Right ventricle myocardium superior (tissue), 1 donor: Measurements from ENCODE around the gene DCTN5. TPM values are rescaled to one million over a fixed set of nuclear protein-coding genes. Genes with fewer than 3 reads are reported as not detected.
A peak's percentile ranks its signal among the peaks of the same experiment; 100 is the strongest.
"Not testable (repeated sequence)": the region's sequence is repeated elsewhere in the genome, so short reads cannot be mapped to it uniquely, and the experiment has no call there.

Experiments used
- ATAC-seq: fragments of 200-7000 bp; cut with Tn5 transposase; one replicate; pipeline ENCODE4 v1.9.1; 2020; ENCODE audit warnings: mild to moderate bottlenecking; ENCODE audit not compliant: poor library complexity
- DNase-seq: peaks from one replicate; pipeline ENCODE4 v3.0.0-alpha.2; 2020
- intact Hi-C: fragments of 100-400 bp; cut with DNase I; formaldehyde crosslinking; loops from one replicate; pipeline ENCODE4 v1.11.2; 2022
- long read RNA-seq: library from polyadenylated mRNA; unstranded; transcript quantifications from one replicate; pipeline ENCODE4 v2.0.0, GENCODE V29; 2021
- total RNA-seq: library from RNA; stranded (reverse); fragmentation: NEBNext Ultra II Directional; extraction: Animal tissue kit (Norgen Biotek cat#: 25700); gene quantifications from one replicate; pipeline ENCODE4 v1.2.1, GENCODE V29; 2021
- donor health status: DM: no; HTN: yes; CAD: no; lungs with severe emphysema.

Gene DCTN5
- 34.4 TPM for total RNA-seq
- long read RNA-seq, full-length matches to known transcripts = 42 of 46 reads
- long read RNA-seq, partial matches to known transcripts = 0 of 46 reads
- long read RNA-seq, other reads (novel, unspliced or antisense) = 4 of 46 reads

DNA sequence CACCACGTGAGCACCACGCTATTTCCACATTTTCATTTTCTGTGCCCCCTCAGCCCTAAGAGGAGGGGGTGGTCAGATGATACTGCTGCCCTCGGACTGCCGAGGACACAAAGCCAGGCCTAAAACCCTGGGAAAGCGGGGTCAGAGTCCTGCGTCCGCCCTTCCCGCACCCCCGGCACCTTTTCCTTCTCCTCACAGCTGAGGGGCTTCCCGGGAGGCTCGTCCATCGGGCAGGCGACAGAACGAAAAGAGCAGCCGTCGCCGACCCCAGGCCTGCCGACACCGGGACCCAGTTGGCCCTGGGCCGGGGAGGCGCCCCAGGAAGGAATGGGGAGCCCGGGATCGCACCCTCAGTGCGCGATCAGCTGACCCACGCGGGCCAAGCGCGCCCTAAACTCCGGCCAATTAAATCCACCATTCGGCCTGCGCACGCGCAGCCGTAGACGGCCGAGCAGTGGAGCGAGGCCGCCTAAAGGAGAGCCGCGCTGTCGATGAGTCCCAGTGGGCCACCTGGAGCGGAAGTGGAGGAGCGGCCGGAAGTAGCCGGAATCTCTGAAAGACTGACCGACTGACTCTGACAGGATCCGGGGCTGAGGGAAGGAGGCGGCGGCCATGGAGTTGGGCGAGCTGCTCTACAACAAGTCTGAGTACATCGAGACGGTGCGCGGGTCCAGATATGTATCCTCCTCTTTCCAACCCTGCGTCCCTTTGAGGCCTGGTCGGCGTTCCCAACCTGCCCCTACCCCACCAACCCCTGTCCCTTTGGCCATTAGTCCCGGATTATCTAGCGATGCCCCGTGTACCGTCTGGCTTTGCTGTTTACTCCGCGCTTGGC lies at the start of gene DCTN5, which contains the start of gene PALB2:
DCTN5 (plus strand) TSS at position 536 of the 835 bp plus-strand sequence; CDS start at position 613, 77 bp downstream.
PALB2 (minus strand) TSS at position 380 of the 835 bp plus-strand sequence; CDS start at position 227, 153 bp downstream.
- DNase-seq = peak; percentile 97
- peak; percentile 100 for ATAC-seq
- intact Hi-C loops = no loop called here

- peak; percentile 38 for ATAC-seq
- intact Hi-C loops = no loop called here
- peak; percentile 61 for DNase-seq
Measured at GRCh38 chr16:23594186-23594585, 47.1 kb upstream of the DCTN5 start.

- intact Hi-C loops = loop anchor here (5.0 kb wide), 1 partner anchor 38 kb away; the partner anchor contains the start of genes EARS2 and UBFD1
- peak; percentile 8 for ATAC-seq
Measured at GRCh38 chr16:23595246-23595950, 45.9 kb upstream of the DCTN5 start.

DNA sequence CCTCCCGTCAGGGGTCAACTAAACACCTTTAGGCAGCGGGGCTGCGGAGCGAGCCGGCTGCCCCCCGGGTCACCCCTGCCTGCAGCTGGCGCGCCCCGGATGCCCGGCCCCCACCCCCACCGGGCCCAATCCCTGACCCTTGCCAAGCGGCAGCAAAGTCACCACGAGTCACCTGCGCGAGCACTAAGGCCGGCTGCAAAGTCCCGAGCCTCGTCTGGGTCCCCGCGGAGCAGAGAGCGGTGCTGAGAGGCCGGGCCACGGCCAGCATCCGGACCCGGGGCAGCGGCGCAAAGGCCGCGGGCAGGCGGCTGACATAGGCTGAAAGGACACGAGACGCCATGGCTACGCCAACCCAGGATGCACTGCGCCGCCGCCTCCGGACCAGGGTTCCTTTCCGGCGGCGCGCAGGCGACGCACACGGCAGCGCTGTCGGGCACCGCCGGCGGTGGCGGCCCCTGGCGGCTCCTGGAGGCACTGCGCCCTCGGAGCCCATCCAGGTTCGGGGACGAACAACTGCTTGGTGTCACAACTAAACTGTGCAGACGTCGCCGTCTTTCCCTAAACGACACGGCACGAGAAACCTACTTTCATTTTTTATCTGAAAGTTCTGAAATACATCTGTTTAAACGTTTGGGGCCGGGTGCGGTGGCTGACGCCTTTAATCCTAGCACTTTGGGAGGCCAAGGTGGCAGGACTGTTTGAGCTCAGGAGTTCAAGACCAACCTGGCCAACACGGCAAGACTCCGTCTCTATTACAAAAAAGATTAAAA lies 45.1 kb upstream of the DCTN5 start, which contains the start of gene NDUFAB1:
NDUFAB1 (minus strand) TSS at position 366 of the 770 bp plus-strand sequence; CDS start at position 340, 26 bp downstream.
- ATAC-seq = peak; percentile 98
- intact Hi-C loops = loop anchor here (5.0 kb wide), 1 partner anchor 39 kb away; the partner anchor contains the start of genes EARS2 and UBFD1

More at GRCh38 chr16:23595246-23595950, 45.9 kb upstream of the DCTN5 start:
- no peak for DNase-seq

DNA sequence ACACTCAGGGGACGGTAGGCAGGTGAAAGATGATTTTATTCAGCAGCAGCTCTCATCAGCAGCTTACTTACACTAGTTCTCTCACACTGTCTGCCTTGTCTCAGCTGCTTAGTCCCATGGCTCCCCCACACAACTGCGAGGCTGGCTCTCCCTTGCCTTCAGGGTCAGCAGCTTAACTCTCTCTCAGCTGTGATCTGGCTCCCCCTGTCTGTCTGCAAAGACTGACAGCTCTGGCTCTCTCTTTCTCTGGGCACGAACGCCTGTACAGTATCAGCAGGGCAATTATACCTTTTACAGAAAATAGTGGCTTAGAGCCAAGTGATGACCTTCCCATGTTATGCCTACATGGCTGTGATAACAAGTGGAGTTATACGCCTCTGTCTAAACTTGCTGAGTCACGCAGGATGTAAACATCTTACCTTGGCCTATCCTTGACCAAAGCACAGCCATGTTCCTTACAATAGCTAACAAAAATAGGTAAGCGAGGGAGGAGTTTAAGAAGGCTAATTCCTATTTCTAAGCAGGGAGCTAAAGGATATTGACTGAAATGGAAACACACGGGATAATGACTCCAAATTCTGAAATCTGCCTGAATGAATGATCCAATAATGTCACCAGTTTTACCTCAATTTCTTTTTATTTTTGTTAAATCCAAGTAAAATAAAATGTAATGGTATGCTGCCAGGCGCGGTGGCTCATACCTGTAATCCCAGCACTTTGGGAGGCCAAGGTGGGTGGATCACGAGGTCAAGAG lies 44.1 kb upstream of the DCTN5 start:
- intact Hi-C loops = loop anchor here (5.0 kb wide), 1 partner anchor 40 kb away; the partner anchor contains the start of genes EARS2 and UBFD1
- peak; percentile 50 for ATAC-seq
- peak; percentile 44 for DNase-seq

More for the DNA sequence above, 45.1 kb upstream of the DCTN5 start, which contains the start of gene NDUFAB1:
- DNase-seq = peak; percentile 95

DNA sequence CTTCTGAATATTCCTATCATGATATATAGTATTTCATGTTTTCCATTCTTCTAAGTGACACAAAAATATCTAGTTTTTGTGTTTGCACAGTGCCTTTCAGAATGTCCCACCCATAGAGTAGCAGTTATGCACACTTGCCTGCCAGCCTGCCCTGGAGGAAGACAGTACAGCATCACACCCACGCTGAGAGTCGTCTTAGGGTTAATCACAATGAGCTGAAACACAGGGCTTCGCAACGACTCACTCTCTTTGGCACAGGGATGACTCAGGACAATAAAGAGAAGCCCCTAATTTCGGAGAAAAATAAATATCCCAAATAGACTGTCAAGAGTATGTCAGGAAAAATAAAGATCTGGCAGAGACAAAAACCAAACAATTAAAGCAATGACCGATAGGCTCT lies 33.5 kb upstream of the DCTN5 start:
- ATAC-seq (no peak), DNase-seq (no peak)
- intact Hi-C loops = no loop called here

DNA sequence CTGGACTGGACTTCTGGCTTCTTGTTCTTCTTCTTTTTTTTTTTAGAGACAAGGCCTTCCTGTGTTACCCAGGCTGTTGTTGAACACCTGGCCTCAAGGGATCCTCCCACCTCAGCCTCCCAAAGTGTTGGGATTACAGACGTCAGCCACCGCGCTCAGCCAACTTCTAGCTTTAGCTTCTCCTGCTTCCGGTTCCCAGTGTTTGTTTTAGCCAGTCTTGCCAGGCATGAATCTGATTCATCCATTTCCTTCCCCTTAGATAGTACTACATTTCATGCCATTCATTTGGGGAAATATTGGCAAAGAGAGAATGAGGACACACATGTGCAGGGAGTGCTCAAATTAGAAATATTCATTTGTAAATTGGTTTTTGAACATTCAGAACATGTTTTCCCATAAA lies 33.1 kb upstream of the DCTN5 start:
- intact Hi-C loops = no loop called here
- ATAC-seq (no peak), DNase-seq (no peak)

DNA sequence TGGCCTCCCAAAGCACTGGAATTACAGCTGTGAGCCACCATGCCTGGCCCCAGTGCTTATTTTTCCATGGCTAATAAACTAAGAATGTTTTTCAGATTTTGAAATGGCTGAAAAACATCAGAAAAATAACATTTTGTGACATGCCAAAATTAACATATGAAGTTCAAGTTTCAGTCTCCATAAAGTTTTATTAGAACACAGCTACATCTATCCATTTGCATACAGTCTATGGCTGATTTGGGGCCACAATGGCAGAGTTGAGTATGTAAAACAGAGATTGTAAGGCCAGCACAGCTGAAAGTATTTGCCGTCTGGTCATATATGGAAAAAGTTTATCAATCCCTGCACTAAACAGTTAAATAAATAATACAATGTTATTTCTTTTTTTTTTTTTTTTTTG lies 31.3 kb upstream of the DCTN5 start:
- DNase-seq (no peak), ATAC-seq (no peak)
- intact Hi-C loops = no loop called here

GRCh38 chr16:23610905-23611304 lies 30.4 kb upstream of the DCTN5 start:
- intact Hi-C loops = not testable (repeated sequence)

GRCh38 chr16:23611936-23612335 lies 29.3 kb upstream of the DCTN5 start:
- ATAC-seq = no peak
- intact Hi-C loops = no loop called here
- DNase-seq = no peak

More at GRCh38 chr16:23610905-23611304, 30.4 kb upstream of the DCTN5 start:
- ATAC-seq, DNase-seq: not testable (repeated sequence)

GRCh38 chr16:23615805-23616204 lies 25.5 kb upstream of the DCTN5 start:
- ATAC-seq = no peak
- intact Hi-C loops = no loop called here
- DNase-seq = no peak

DNA sequence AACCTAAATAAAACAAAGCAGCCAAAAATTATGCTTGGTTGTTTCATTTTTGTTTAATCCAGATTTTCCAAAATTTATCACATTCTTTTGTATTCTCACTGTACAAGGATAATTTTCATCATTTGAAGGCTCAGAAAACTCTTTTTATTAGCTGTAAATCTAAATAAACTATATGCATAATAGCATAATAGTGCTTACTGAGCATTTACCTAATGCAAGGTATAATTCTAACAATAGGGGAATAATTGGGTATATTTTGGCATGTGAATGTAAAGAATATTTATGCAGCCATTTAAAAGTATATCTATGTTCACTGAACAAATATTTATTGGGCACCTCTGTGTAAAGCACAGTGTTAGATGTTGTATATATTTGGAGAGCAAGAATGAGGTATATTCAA lies 17.2 kb upstream of the DCTN5 start:
- intact Hi-C loops = no loop called here

GRCh38 chr16:23629516-23629915 lies 11.8 kb upstream of the DCTN5 start:
- ATAC-seq (no peak), DNase-seq (no peak)
- intact Hi-C loops = no loop called here

More for the DNA sequence above, 17.2 kb upstream of the DCTN5 start:
- ATAC-seq = no peak
- no peak for DNase-seq

- ATAC-seq, intact Hi-C loops, DNase-seq: not testable (repeated sequence)
Measured at GRCh38 chr16:23631874-23632273, 9.4 kb upstream of the DCTN5 start.

DNA sequence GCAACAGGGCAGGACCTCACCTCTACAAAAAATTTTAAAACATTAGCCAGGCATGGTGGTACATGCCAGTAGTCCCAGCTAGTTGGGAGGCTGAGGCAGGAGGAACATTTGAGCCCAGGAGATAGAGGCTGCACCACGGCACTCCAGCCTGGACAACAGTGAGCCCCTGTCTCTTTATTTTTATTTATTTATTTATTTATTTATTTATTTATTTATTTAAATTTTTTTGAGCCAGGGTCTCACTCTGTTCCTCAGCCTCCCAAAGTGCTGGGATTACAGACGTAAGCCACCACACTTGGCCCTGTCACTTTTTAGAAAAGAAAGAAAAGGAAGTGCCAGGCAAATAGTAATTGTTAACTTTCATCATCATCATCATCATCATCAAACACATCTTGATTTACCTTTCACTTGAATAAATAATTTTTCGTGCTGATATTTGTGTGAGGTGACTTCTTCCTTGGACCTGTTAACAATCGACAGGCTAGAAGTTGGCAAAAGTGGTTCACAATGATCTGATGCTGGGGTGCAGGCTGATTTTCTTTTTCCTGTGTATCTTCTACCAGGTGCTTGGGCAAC lies 6.7 kb upstream of the DCTN5 start:
- DNase-seq (no peak), ATAC-seq (no peak)
- intact Hi-C loops = no loop called here

- no peak for ATAC-seq
Measured at GRCh38 chr16:23635958-23636357, 5.3 kb upstream of the DCTN5 start.

GRCh38 chr16:23640615-23640930 lies 693 bp upstream of the DCTN5 start:
- DNase-seq (no peak), ATAC-seq (peak; percentile 3)
- intact Hi-C loops = no loop called here

More at GRCh38 chr16:23635958-23636357, 5.3 kb upstream of the DCTN5 start:
- no peak for DNase-seq
- intact Hi-C loops = no loop called here
